Small intestine (tissue), 7 donors: ENCODE results near the gene FLAD1. TPM values are rescaled to one million over a fixed set of nuclear protein-coding genes. Genes with fewer than 3 reads are reported as not detected.
A peak's percentile ranks its signal among the peaks of the same experiment; 100 is the strongest.

ENCODE experiments used
- DNase-seq, 2 donors: peaks; one replicate each; pipeline versions ENCODE4 v3.0.0 to v3.0.0-alpha.2; 2013
- FAIRE-seq: peaks from 2 replicates; lab custom pipeline; 2012; peaks lifted over from hg19 to GRCh38; lab: Jason Lieb, UNC
- H3K27ac ChIP-seq, 3 donors: one replicate each; pipeline ENCODE4 v1.5.1; 2013; ENCODE audit warnings: low read length in 2 of 3, mild to moderate bottlenecking in 2 of 3, control low read depth in 1 of 3, inconsistent platforms in 1 of 3, low read depth in 1 of 3, moderate library complexity in 1 of 3
- H3K27me3 ChIP-seq, 3 donors: one replicate each; pipeline ENCODE4 v1.6.1; 2013; ENCODE audit warnings: low read length in 3 of 3, inconsistent platforms in 1 of 3; ENCODE audit not compliant: control insufficient read depth in 3 of 3, insufficient read depth in 3 of 3
- H3K36me3 ChIP-seq, 3 donors: one replicate each; pipeline ENCODE4 v1.6.1; 2013; ENCODE audit warnings: low read length in 3 of 3, inconsistent platforms in 1 of 3, low read depth in 1 of 3, mild to moderate bottlenecking in 1 of 3, moderate library complexity in 1 of 3; ENCODE audit not compliant: control insufficient read depth in 3 of 3, insufficient read depth in 2 of 3
- H3K4me1 ChIP-seq, 3 donors: one replicate each; pipeline ENCODE4 v1.6.1; 2013; ENCODE audit warnings: low read length in 2 of 3, inconsistent platforms in 1 of 3, low read depth in 1 of 3, mild to moderate bottlenecking in 1 of 3, moderate library complexity in 1 of 3; ENCODE audit not compliant: control insufficient read depth in 3 of 3, insufficient read depth in 2 of 3
- H3K4me3 ChIP-seq, 3 donors: one replicate each; pipeline ENCODE4 v1.5.1; 2013; ENCODE audit warnings: low read length in 3 of 3, control low read depth in 1 of 3, inconsistent platforms in 1 of 3, low read depth in 1 of 3, mild to moderate bottlenecking in 1 of 3, moderate library complexity in 1 of 3
- H3K9me3 ChIP-seq, 2 donors: one replicate each; pipeline ENCODE4 v1.6.1; 2013; ENCODE audit warnings: low read depth in 1 of 2, low read length in 1 of 2; ENCODE audit not compliant: control insufficient read depth in 2 of 2, insufficient read depth in 1 of 2
- WGBS, 3 donors: extraction: QIAGEN DNeasy Blood & Tissue Kit; methylation state at CpG; one replicate each; pipeline ENCODE4 v1.1.7; 2013; 5-methylcytosine and 5-hydroxymethylcytosine counted together
- polyA plus RNA-seq, 4 donors: library from polyadenylated mRNA; stranded (reverse) in 3 of 4; unstranded in 1 of 4; fragments of 200-250 nt in 3 of 4; fragments of 120-200 nt in 1 of 4; gene quantifications; one replicate each; pipeline versions ENCODE4 v1.2.1 to v1.2.3, GENCODE V29; 2013
- donor health status: healthy with polysubstance abuse.
- donor health status: control.
- donor health status: control.
- donor health status: Bipolar disorder and iron deficiency.
- donor health status: healthy.

FLAD1 gene
- polyA plus RNA-seq, 4 donors, result 25.1 to 51.4 (median 34.4) TPM

GRCh38 chr1:154945962-154946850, 36.9 kb upstream of the FLAD1 start:
- FAIRE-seq (no peak), DNase-seq (no peak)
- Histone ChIP-seq H3K4me1 (peaks cover 4 to 31% (median 11%) of the 10 kb centered on the region in 3 donors), H3K4me3 (no peak overlapping the region), H3K27me3 (no peaks in the 10 kb centered on the region), H3K9me3 (no peaks in the 10 kb centered on the region), H3K36me3 (peaks cover 7 to 53% (median 8%) of the 10 kb centered on the region in 3 donors), H3K27ac (peak overlapping the region in 1 of 3 donors; percentile 13)
- 83 to 89% (median 88%) methylated on average over 17 of the region's 17 CpGs for WGBS, 3 donors

DNA sequence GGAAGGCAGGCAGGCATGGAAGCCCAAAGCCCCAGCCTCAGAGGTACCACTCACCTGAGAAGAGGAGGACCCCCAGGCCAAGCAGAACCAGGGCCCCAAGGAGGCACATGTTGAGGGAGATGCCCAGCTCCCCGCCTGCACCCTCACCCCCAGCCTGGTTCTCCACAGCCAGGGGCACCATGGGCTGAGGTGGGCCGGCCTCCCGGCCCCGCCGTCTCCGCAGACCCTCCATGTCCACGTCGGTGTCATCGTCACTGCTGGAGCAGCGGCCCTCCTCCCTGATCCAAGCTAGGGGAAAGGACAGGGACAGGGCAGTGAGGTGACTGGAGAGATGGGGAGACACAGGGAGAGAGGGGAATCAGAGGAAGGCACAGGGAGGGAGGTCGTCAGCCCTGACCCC, 35.1 kb upstream of the FLAD1 start:
- H3K27ac ChIP-seq, result no peak overlapping the region
- no peaks in the 10 kb centered on the region for H3K9me3 ChIP-seq
- H3K27me3 ChIP-seq, result no peaks in the 10 kb centered on the region
- WGBS, 3 donors, result 94 to 98% (median 95%) methylated on average over 11 of the region's 11 CpGs
- no peak for DNase-seq
- H3K36me3 ChIP-seq, result peaks cover 7 to 64% (median 8%) of the 10 kb centered on the region in 3 donors
- peaks cover 5 to 31% (median 6%) of the 10 kb centered on the region in 3 donors for H3K4me1 ChIP-seq
- no peak overlapping the region for H3K4me3 ChIP-seq
- no peak for FAIRE-seq

DNA sequence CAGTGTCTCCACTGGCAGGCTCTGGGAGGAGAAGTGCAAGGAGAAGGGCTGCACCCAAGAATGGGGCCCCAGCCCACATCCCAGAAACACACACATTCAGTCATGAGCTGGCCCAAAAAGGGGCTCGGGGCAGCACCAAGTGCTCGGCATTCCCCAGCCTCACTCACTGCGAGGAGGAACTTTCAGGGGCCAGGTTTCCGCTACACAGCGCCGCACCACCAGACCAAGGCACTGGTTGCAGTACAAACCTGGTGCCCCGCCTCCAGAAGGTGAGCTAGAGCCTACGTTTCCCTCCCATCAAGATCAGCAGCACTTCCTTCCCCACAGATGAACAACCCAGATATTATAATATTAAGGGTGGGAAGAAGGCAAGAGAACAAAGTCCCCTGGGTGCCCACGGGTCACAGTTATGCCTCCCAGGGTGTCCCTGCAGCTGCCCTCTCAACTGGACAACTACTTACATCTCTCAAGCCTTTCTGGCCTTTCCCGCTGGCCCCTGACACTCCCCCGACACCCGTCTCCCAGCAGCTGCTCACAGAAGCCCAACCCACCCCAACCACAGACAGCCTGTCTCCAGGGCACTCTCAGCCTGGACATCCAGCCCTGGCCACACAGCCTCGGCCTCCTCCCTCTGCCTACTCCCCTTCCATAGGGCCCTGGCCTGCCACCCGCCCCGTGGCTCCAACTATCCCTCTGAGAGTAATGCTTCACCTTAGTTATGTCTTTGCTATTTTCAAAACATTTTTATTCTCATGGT, 31.1 kb upstream of the FLAD1 start:
- Histone ChIP-seq H3K27ac (peak overlapping the region in 1 of 3 donors; percentile 59), H3K4me3 (no peak overlapping the region), H3K9me3 (no peaks in the 10 kb centered on the region), H3K27me3 (no peaks in the 10 kb centered on the region), H3K4me1 (peaks cover 4 to 26% (median 10%) of the 10 kb centered on the region in 3 donors), H3K36me3 (peaks cover 0 to 51% (median 8%) of the 10 kb centered on the region in 3 donors)
- FAIRE-seq (no peak), DNase-seq (peak in 1 of 2 donors; percentile 40)
- 64 to 66% (median 64%) methylated on average over 15 of the region's 15 CpGs for WGBS, 3 donors

- no peak for FAIRE-seq
These were observed 30.5 kb upstream of the FLAD1 start for GRCh38 chr1:154952664-154953063.

GRCh38 chr1:154953611-154954038, 29.5 kb upstream of the FLAD1 start:
- H3K4me3 ChIP-seq, result no peak overlapping the region
- 67 to 75% (median 68%) methylated on average over 2 of the region's 2 CpGs for WGBS, 3 donors

More at GRCh38 chr1:154952664-154953063, 30.5 kb upstream of the FLAD1 start:
- H3K4me3 ChIP-seq, result no peak overlapping the region
- H3K4me1 ChIP-seq, result peaks cover 4 to 30% (median 10%) of the 10 kb centered on the region in 3 donors
- DNase-seq, result no peak
- 72 to 77% (median 75%) methylated on average over 6 of the region's 6 CpGs for WGBS, 3 donors
- H3K27ac ChIP-seq, result peak overlapping the region in 1 of 3 donors; percentile 59
- H3K36me3 ChIP-seq, result peaks cover 0 to 45% (median 8%) of the 10 kb centered on the region in 3 donors
- H3K27me3 ChIP-seq, result no peaks in the 10 kb centered on the region
- no peaks in the 10 kb centered on the region for H3K9me3 ChIP-seq

GRCh38 chr1:154954541-154954940, 28.6 kb upstream of the FLAD1 start:
- Histone ChIP-seq H3K27ac (peak overlapping the region in 2 of 3 donors; percentile 39 to 49), H3K36me3 (peaks cover 3 to 49% (median 12%) of the 10 kb centered on the region in 3 donors), H3K27me3 (no peaks in the 10 kb centered on the region), H3K9me3 (no peaks in the 10 kb centered on the region), H3K4me3 (peak overlapping the region in 2 of 3 donors; percentile 5 to 32), H3K4me1 (peaks cover 4 to 30% (median 10%) of the 10 kb centered on the region in 3 donors)
- WGBS, 3 donors, result 75 to 84% (median 82%) methylated on average over 3 of the region's 3 CpGs
- no peak for DNase-seq
- FAIRE-seq, result no peak

More at GRCh38 chr1:154953611-154954038, 29.5 kb upstream of the FLAD1 start:
- DNase-seq (no peak), FAIRE-seq (no peak)
- H3K27me3 ChIP-seq, result no peaks in the 10 kb centered on the region
- H3K27ac ChIP-seq, result no peak overlapping the region
- no peaks in the 10 kb centered on the region for H3K9me3 ChIP-seq
- H3K36me3 ChIP-seq, result peaks cover 0 to 42% (median 5%) of the 10 kb centered on the region in 3 donors
- peaks cover 4 to 30% (median 10%) of the 10 kb centered on the region in 3 donors for H3K4me1 ChIP-seq

DNA sequence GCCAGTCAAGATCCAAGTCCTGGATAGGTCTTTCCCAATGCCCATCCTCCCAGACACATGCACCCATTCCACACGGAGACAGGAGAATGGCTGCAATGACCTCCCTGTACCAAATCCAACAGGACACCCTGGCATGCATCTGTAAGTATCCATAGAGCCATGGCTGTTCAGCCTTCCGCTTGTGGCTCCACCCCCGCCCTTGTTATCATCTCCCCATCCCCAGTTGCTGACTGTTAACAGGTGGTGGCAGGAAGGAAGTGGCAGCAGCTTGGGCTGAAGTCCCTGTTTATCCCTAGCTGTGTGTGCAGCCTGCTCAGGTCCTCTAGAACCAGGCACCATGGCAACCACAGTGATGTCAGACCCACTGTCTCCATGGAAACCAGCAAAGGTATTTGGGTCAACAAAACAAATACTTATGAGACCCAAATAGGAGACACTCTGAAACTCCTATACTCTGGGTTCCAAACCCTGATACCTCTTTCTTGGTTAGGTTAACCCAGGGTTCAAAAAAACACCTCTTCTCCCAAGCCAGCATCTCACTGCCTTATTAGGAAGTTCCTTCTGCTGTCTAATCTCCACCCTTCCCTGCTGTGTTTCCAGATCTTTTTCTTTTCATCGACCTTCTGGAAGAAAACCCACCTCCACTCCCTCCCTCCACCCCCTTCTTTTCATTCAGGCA, 28.0 kb upstream of the FLAD1 start:
- no peaks in the 10 kb centered on the region for H3K27me3 ChIP-seq
- no peak for FAIRE-seq
- H3K4me3 ChIP-seq, result peak overlapping the region; percentile 40 to 66 (median 43)
- WGBS, 3 donors, result 1 to 11% (median 6%) methylated on average over 4 of the region's 4 CpGs
- DNase-seq, result peak; percentile 82 to 88
- peak overlapping the region; percentile 49 to 83 (median 66) for H3K27ac ChIP-seq
- no peaks in the 10 kb centered on the region for H3K9me3 ChIP-seq
- peaks cover 3 to 49% (median 13%) of the 10 kb centered on the region in 3 donors for H3K36me3 ChIP-seq
- peaks cover 4 to 31% (median 10%) of the 10 kb centered on the region in 3 donors for H3K4me1 ChIP-seq
